Tibial nerve (tissue), 4 donors: ENCODE data around the gene UACA. TPM values are rescaled to one million over a fixed set of nuclear protein-coding genes. Genes with fewer than 3 reads are reported as not detected.

Source experiments
- DNase-seq, 2 donors: peaks; one replicate each; pipeline ENCODE4 v3.0.0-alpha.2; 2019; ENCODE audit warnings: low spot score in 2 of 2
- H3K27ac ChIP-seq, 4 donors: fragments of 200-600 bp; sonication (generic) in 3 of 4; one replicate each; pipeline ENCODE4 v1.5.1; 2017 to 2019; ENCODE audit warnings: mild to moderate bottlenecking in 1 of 4
- H3K27me3 ChIP-seq, 2 donors: fragments of 200-600 bp; sonication (generic) in 1 of 2; one replicate each; pipeline versions ENCODE4 v1.5.1 to v1.6.0; 2017 to 2019
- H3K36me3 ChIP-seq, 3 donors: fragments of 200-600 bp; sonication (generic); one replicate each; pipeline ENCODE4 v1.5.1; 2018 to 2019
- H3K4me1 ChIP-seq, 4 donors: fragments of 200-600 bp; sonication (generic) in 3 of 4; one replicate each; pipeline ENCODE4 v1.5.1; 2017 to 2019
- H3K4me3 ChIP-seq, 4 donors: fragments of 200-600 bp; sonication (generic) in 3 of 4; one replicate each; pipeline ENCODE4 v1.5.1; 2017 to 2019; ENCODE audit warnings: mild to moderate bottlenecking in 1 of 4, moderate library complexity in 1 of 4
- H3K9me3 ChIP-seq, 4 donors: fragments of 200-600 bp; sonication (generic) in 3 of 4; one replicate each; pipeline ENCODE4 v1.5.1; 2017 to 2019
- CTCF ChIP-seq, 5 experiments: fragments of 200-600 bp in 3 of 5; fragments of 450-650 bp in 2 of 5; sonication (generic) in 3 of 5; IDR thresholded peaks; one replicate each; pipeline ENCODE4 v1.5.1; 2016 to 2019; ENCODE audit warnings: antibody characterized with exemption in 5 of 5, mild to moderate bottlenecking in 3 of 5, moderate library complexity in 2 of 5
- EP300 ChIP-seq, 2 donors: sonication (generic); formaldehyde crosslinking; IDR thresholded peaks; one replicate each; pipeline ENCODE4 v1.6.1; 2017; ENCODE audit warnings: antibody characterized with exemption in 2 of 2, mild to moderate bottlenecking in 1 of 2
- POLR2A ChIP-seq, 2 donors: fragments of 450-650 bp; IDR thresholded peaks; one replicate each; pipeline ENCODE4 v1.6.1; 2017; ENCODE audit warnings: antibody characterized with exemption in 2 of 2, mild to moderate bottlenecking in 2 of 2, moderate library complexity in 2 of 2
- WGBS, 2 donors: methylation state at CpG; one replicate each; pipeline ENCODE4 v1.1.5; 2018; 5-methylcytosine and 5-hydroxymethylcytosine counted together
- total RNA-seq, 4 donors: library from RNA; depleted of rRNA; stranded (reverse); fragments of >200 nt; gene quantifications; one replicate each; pipeline ENCODE4 v1.1.0, GENCODE V29; 2016

Gene UACA
- total RNA-seq, 4 donors from 2014 or later, result 107 to 210 (median 168) TPM

GRCh38 chr15:70632491-70633102 is 130.8 kb downstream of the UACA start:
- H3K36me3 ChIP-seq, result peaks cover 0 to 15% (median 0%) of the 10 kb centered on the region in 3 donors
- WGBS, 2 donors, result 79 to 82% methylated on average over 5 of the region's 5 CpGs
- H3K4me1 ChIP-seq, result peaks cover 0 to 12% (median 0%) of the 10 kb centered on the region in 4 donors
- H3K4me3 ChIP-seq, result no peak overlapping the region
- TF ChIP-seq EP300 (IDR thresholded peaks at IDR 0.05), result no peak
- no peak for TF ChIP-seq CTCF (IDR thresholded peaks at IDR 0.05)
- TF ChIP-seq POLR2A (IDR thresholded peaks at IDR 0.05), result no peak
- H3K27ac ChIP-seq, result no peak overlapping the region
- H3K9me3 ChIP-seq, result no peaks in the 10 kb centered on the region
- DNase-seq, result no peak
- no peaks in the 10 kb centered on the region for H3K27me3 ChIP-seq

- Histone ChIP-seq H3K27me3 (no peaks in the 10 kb centered on the region), H3K27ac (no peak overlapping the region), H3K9me3 (no peaks in the 10 kb centered on the region), H3K4me1 (peaks cover 0 to 13% (median 0%) of the 10 kb centered on the region in 4 donors), H3K36me3 (peaks cover 0 to 15% (median 0%) of the 10 kb centered on the region in 3 donors), H3K4me3 (no peak overlapping the region)
- TF ChIP-seq EP300 (IDR thresholded peaks at IDR 0.05) (no peak), POLR2A (IDR thresholded peaks at IDR 0.05) (no peak), CTCF (IDR thresholded peaks at IDR 0.05) (no peak)
- DNase-seq, result no peak
- 81 to 87% methylated on average over 4 of the region's 4 CpGs for WGBS, 2 donors
These were observed 131.3 kb downstream of the UACA start for GRCh38 chr15:70632079-70632478.

- H3K4me1 ChIP-seq, result peaks cover 0 to 13% (median 0%) of the 10 kb centered on the region in 4 donors
- H3K36me3 ChIP-seq, result peaks cover 0 to 5% (median 0%) of the 10 kb centered on the region in 3 donors
- H3K27ac ChIP-seq, result no peak overlapping the region
- no peak overlapping the region for H3K4me3 ChIP-seq
- TF ChIP-seq EP300 (IDR thresholded peaks at IDR 0.05) (no peak), POLR2A (IDR thresholded peaks at IDR 0.05) (no peak)
- 89 to 93% methylated on average over 9 to 11 of the region's 11 CpGs for WGBS, 2 donors
- no peak for DNase-seq
- no peaks in the 10 kb centered on the region for H3K27me3 ChIP-seq
- no peaks in the 10 kb centered on the region for H3K9me3 ChIP-seq
These were observed 133.6 kb downstream of the UACA start for GRCh38 chr15:70629735-70630273.

GRCh38 chr15:70628549-70628896 is 134.8 kb downstream of the UACA start:
- DNase-seq, result no peak
- peaks cover 0 to 13% (median 0%) of the 10 kb centered on the region in 4 donors for H3K4me1 ChIP-seq
- H3K9me3 ChIP-seq, result peaks cover 0 to 6% (median 1%) of the 10 kb centered on the region in 4 donors
- 88 to 95% methylated on average over 8 of the region's 8 CpGs for WGBS, 2 donors
- H3K36me3 ChIP-seq, result peaks cover 0 to 5% (median 0%) of the 10 kb centered on the region in 3 donors
- H3K4me3 ChIP-seq, result no peak overlapping the region
- H3K27me3 ChIP-seq, result no peaks in the 10 kb centered on the region
- H3K27ac ChIP-seq, result peak overlapping the region in 1 of 4 donors; percentile 16
- TF ChIP-seq POLR2A (IDR thresholded peaks at IDR 0.05) (no peak), EP300 (IDR thresholded peaks at IDR 0.05) (no peak), CTCF (IDR thresholded peaks at IDR 0.05) (no peak)

GRCh38 chr15:70627734-70628548 is 135.4 kb downstream of the UACA start:
- Histone ChIP-seq H3K4me1 (peaks cover 0 to 13% (median 0%) of the 10 kb centered on the region in 4 donors), H3K27me3 (no peaks in the 10 kb centered on the region), H3K36me3 (peaks cover 0 to 5% (median 0%) of the 10 kb centered on the region in 3 donors), H3K27ac (peak overlapping the region in 1 of 4 donors; percentile 54), H3K4me3 (no peak overlapping the region), H3K9me3 (peaks cover 0 to 12% (median 4%) of the 10 kb centered on the region in 4 donors)
- WGBS, 2 donors, result 39 to 51% methylated on average over 15 of the region's 15 CpGs
- no peak for DNase-seq
- TF ChIP-seq EP300 (IDR thresholded peaks at IDR 0.05), result no peak
- no peak for TF ChIP-seq CTCF (IDR thresholded peaks at IDR 0.05)
- TF ChIP-seq POLR2A (IDR thresholded peaks at IDR 0.05), result no peak
